Measurements from ENCODE around the gene RNF183. TPM values are rescaled to one million over a fixed set of nuclear protein-coding genes. Genes with fewer than 3 reads are reported as not detected.

Gene RNF183
- total and polyA plus RNA-seq, 9 of the 15 experiments (the other 6 are each of a cell fraction or from before 2014, with no cell fraction given) = 0.04 to 2.0 (median 0.16) TPM; not detected in 5

GRCh38 chr9:113352411-113352810, 49.2 kb upstream of the RNF183 start (continued):
- TF ChIP-seq CEBPZ (IDR thresholded peaks at IDR 0.05; ENCODE audit: borderline replicate concordance, low read depth, low read length) = no peak

- POLR2A ChIA-PET = interaction anchor here (0.6 to 2.2 kb wide), 6 partner anchors 8 to 130 kb away, joined by 3 to 22 read pairs (median 6); partner anchors contain the start of genes C9orf43, FKBP15, POLE3 and SLC31A1
Observed at GRCh38 chr9:113352006-113352405, 48.8 kb upstream of the RNF183 start.

More at GRCh38 chr9:113352006-113352405, 48.8 kb upstream of the RNF183 start:
- no peak overlapping the region for H3K27ac ChIP-seq (ENCODE audit: extremely low read depth, low read depth, low read length)
- CTCF ChIA-PET (ENCODE audit: low intra/inter-chr PET ratio) = no interaction called here
- no peak overlapping the region for H2AFZ ChIP-seq (ENCODE audit: low read depth, low read length)
- H3K9me3 ChIP-seq (replicated peaks; ENCODE audit: control insufficient read depth, insufficient read depth, low read depth, low read length) = no peaks in the 10 kb centered on the region
- no peak overlapping the region for H3K4me2 ChIP-seq (ENCODE audit: insufficient read depth, low read length)
- no peaks in the 10 kb centered on the region for H3K36me3 ChIP-seq (ENCODE audit: control insufficient read depth, insufficient read depth, low read length)
- WGBS (ENCODE audit: insufficient coverage, low coverage, missing lambda C conversion rate) = 44% methylated on average over 6 of the region's 6 CpGs
- peaks cover 3 to 10% of the 10 kb centered on the region in 2 experiments; a peak in 3 of 5 replicates for H3K4me1 ChIP-seq (replicated peaks in 1 of 2; ENCODE audit: control insufficient read depth in 2 of 2, insufficient read depth in 2 of 2, low read length in 2 of 2)
- no peak for ATAC-seq
- TF ChIP-seq RBM17 (IDR thresholded peaks at IDR 0.05; ENCODE audit: borderline replicate concordance, low read depth, low read length) (no peak), NFATC3 (IDR thresholded peaks at IDR 0.05) (no peak), E2F1 (CRISPR knock-in tag; IDR thresholded peaks at IDR 0.05) (no peak), SP2 (IDR thresholded peaks at IDR 0.05; ENCODE audit: extremely low read depth, low read depth, low read length, poor library complexity, severe bottlenecking) (no peak), MBD1 (CRISPR knock-in tag; IDR thresholded peaks at IDR 0.05) (no peak), ASH1L (IDR thresholded peaks at IDR 0.05; ENCODE audit: borderline replicate concordance, low read depth, partially characterized antibody) (no peak), ZNF778 (CRISPR knock-in tag; IDR thresholded peaks at IDR 0.05) (no peak), HNRNPUL1 (IDR thresholded peaks at IDR 0.05; ENCODE audit: low read length) (no peak), FOXP1 (CRISPR knock-in tag; IDR thresholded peaks at IDR 0.05) (no peak)
- no peak overlapping the region for H3K9ac ChIP-seq (ENCODE audit: insufficient read depth in 1 of 2, low read depth in 2 of 2, low read length in 2 of 2)
- intact Hi-C loops (cut with micrococcal nuclease) = no loop called here
- H3K27me3 ChIP-seq (ENCODE audit: control insufficient read depth in 2 of 2, insufficient read depth in 2 of 2, low read length in 2 of 2) = peaks cover 2 to 13% of the 10 kb centered on the region in 2 experiments; a peak in 2 of 5 replicates
- no TSS peak for BruUV-seq (replicated peaks)
- in situ Hi-C loops (cut with MboI) = no loop called here
- H3K4me3 ChIP-seq = no peak overlapping the region
- DNase-seq (ENCODE audit: extremely low read depth in 1 of 4, low spot score in 3 of 4) = no peak
- H4K20me1 ChIP-seq (replicated peaks; ENCODE audit: control insufficient read depth, insufficient read depth, low read length) = no peaks in the 10 kb centered on the region
- no peak for FAIRE-seq
- H3K79me2 ChIP-seq (ENCODE audit: control insufficient read depth, insufficient read depth, low read length) = no peaks in the 10 kb centered on the region
- H3K9me1 ChIP-seq (ENCODE audit: control insufficient read depth, insufficient read depth, low read length) = no peaks in the 10 kb centered on the region
